H1 (cell line): ENCODE data around the gene FAM98C. TPM values are rescaled to one million over a fixed set of nuclear protein-coding genes. Genes with fewer than 3 reads are reported as not detected.

ENCODE experiments used
- POLR2AphosphoS5 ChIP-seq: IDR thresholded peaks from 2 replicates; pipeline ENCODE4 v1.6.1; 2011; ENCODE audit warnings: low read depth, low read length
- SAP30 ChIP-seq: fragments of 300-600 bp; sonication (generic); IDR thresholded peaks from 2 replicates; pipeline ENCODE4 v1.7.1; 2012; ENCODE audit warnings: low read length, moderate library complexity, mild to moderate bottlenecking, inconsistent platforms; ENCODE audit not compliant: insufficient read depth, insufficient replicate concordance
- YY1 ChIP-seq: IDR thresholded peaks from 2 replicates; pipeline ENCODE4 v1.6.1; 2011; ENCODE audit warnings: low read depth, mild to moderate bottlenecking, low read length
- polyA plus RNA-seq, 7 experiments: library from polyadenylated mRNA; depleted of rRNA in 3 of 7; stranded (reverse) in 5 of 7; unstranded in 2 of 7; fragments of >200 nt in 5 of 7; fragments of 200-250 nt in 2 of 7; gene quantifications; 1 replicate in 5 of 7; 2 replicates in 1 of 7; 4 replicates in 1 of 7; pipeline versions ENCODE4 v1.2.1 to v1.2.3, GENCODE V29; 2011 to 2013; ENCODE audit warnings: missing spikeins in 2 of 7, mixed read lengths in 2 of 7
- total RNA-seq: library from RNA; stranded (reverse); fragmentation: NEBNext Ultra II Directional; extraction: Animal tissue kit (Norgen Biotek cat#: 25700); gene quantifications from 2 replicates; pipeline ENCODE4 v1.2.1, GENCODE V29; 2021

The FAM98C gene
- total and polyA plus RNA-seq, 2 of the 8 experiments (the other 6 are each of a cell fraction or from before 2014, with no cell fraction given): 6.1 to 9.4 TPM

DNA sequence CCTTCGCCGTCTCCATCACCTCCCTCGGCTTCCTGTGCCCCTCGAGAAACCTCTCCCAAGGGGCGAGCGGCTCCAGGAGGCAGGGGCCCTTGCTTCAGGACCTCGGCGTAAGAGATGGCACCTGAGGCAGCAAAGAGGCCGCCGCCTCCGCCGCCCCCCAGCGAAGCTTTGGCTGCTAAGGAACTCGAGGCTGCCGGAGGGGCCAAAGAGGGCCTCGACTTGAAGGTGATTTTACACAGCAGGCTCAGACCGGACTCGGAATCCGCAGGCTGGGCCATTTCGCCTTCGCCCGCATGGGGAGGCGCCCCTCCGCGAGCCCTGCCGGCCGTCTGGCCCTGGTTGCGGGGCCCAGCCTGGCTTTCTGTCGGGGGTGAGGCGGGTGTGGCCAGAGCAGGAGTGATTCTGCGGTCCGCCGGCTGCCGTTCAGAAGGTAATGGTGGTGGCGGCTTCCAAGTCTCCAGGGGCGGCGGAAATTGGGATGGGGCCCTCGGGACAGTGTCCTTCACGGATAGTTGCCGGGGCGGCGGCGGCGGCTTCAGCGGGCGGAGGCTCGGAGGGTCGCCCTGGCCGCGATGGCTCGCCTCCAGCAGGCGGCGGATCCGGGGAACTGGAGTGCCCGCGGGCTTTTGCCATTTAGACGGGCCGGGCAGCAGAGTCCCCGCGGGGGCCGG lies 16.5 kb upstream of the FAM98C start (continued):
- TF ChIP-seq POLR2AphosphoS5 (no peak), SAP30 (no peak), YY1 (no peak)
